ENCODE results near the gene POP4. TPM values are rescaled to one million over a fixed set of nuclear protein-coding genes. Genes with fewer than 3 reads are reported as not detected.

The POP4 gene
- total and polyA plus RNA-seq, 2 of the 13 experiments (the other 11 are each of a cell fraction or from before 2014, with no cell fraction given): 32.2 to 84.0 TPM

GRCh38 chr19:29631450-29631849 lies 25.4 kb downstream of the POP4 start (continued):
- TF ChIP-seq ZNF503 (CRISPR knock-in tag; IDR thresholded peaks at IDR 0.05) (no peak), ARID5B (CRISPR knock-in tag; IDR thresholded peaks at IDR 0.05) (no peak), THAP8 (CRISPR knock-in tag; IDR thresholded peaks at IDR 0.05; ENCODE audit: borderline replicate concordance) (no peak)

GRCh38 chr19:29634002-29634401 lies 27.9 kb downstream of the POP4 start:
- Histone ChIP-seq H3K4me1 (ENCODE audit: insufficient read depth, low read length) (no peaks in the 10 kb centered on the region), H3K36me3 (replicated peaks in 1 of 2; ENCODE audit: control insufficient read depth in 1 of 2, insufficient read depth in 2 of 2, low read length in 2 of 2) (no peaks in the 10 kb centered on the region), H3K9ac (ENCODE audit: insufficient read depth, low read depth, low read length) (no peak overlapping the region), H3K4me2 (ENCODE audit: low read depth, low read length) (no peak overlapping the region), H2AFZ (ENCODE audit: low read length) (no peak overlapping the region), H3K27me3 (ENCODE audit: control insufficient read depth in 1 of 2, insufficient read depth in 2 of 2, low read length in 2 of 2) (peaks cover 0 to 9% of the 10 kb centered on the region in 2 experiments; a peak in 3 of 5 replicates), H3K27ac (ENCODE audit: extremely low read length, insufficient read depth, low read length) (no peak overlapping the region), H3K9me3 (ENCODE audit: low read length) (no peaks in the 10 kb centered on the region), H3K79me2 (ENCODE audit: insufficient read depth, low read length) (no peaks in the 10 kb centered on the region), H3K4me3 (replicated peaks in 1 of 3; ENCODE audit: insufficient read depth in 1 of 3, low read depth in 2 of 3, low read length in 3 of 3) (no peak overlapping the region), H4K20me1 (ENCODE audit: insufficient read depth, low read length) (no peaks in the 10 kb centered on the region)
- in situ Hi-C loops (cut with HindIII; ENCODE audit: extremely low pct_ligation_motif_present, low pct_unique_long_range_greater_than_20kb) (no loop called here), intact Hi-C loops (cut with micrococcal nuclease; ENCODE audit: unreplicated experiment) (no loop called here)
- ChIA-PET CTCF (ENCODE audit: low intra/inter-chr PET ratio, low total read pairs) (no interaction called here), POLR2A (interaction anchor here (1.7 kb wide), 1 partner anchor 28 kb away, joined by 5 read pairs; the partner anchor contains the start of gene POP4)
- FAIRE-seq (no peak), DNase-seq (ENCODE audit: low spot score) (no peak), ATAC-seq (no peak)
- WGBS (ENCODE audit: low lambda C conversion rate): 0% methylated on average over 2 of the region's 2 CpGs
- no TSS peak for BruUV-seq (replicated peaks)
- TF ChIP-seq STAT6 (CRISPR knock-in tag; IDR thresholded peaks at IDR 0.05; ENCODE audit: borderline replicate concordance) (no peak), KDM6A (CRISPR knock-in tag; IDR thresholded peaks at IDR 0.05; ENCODE audit: low read depth) (no peak), IRF9 (CRISPR knock-in tag; IDR thresholded peaks at IDR 0.05; ENCODE audit: borderline replicate concordance) (no peak), HDAC6 (IDR thresholded peaks at IDR 0.05; ENCODE audit: low read depth, low read length) (no peak), ZNF780A (CRISPR knock-in tag; IDR thresholded peaks at IDR 0.05) (no peak), ZNF704 (CRISPR knock-in tag; IDR thresholded peaks at IDR 0.05; ENCODE audit: borderline replicate concordance) (no peak), ELF1 (CRISPR knock-in tag; IDR thresholded peaks at IDR 0.05) (no peak)
